GM18508 (cell line): ENCODE results near the gene CABLES2.

Experiments
- ATAC-seq: cut with Tn5 transposase; IDR thresholded peaks from one replicate; pipeline ENCODE4 v1.9.1; 2021; ENCODE audit warnings: moderate number of reproducible peaks; ENCODE audit not compliant: insufficient read depth, unreplicated experiment

CABLES2 gene

GRCh38 chr20:62392077-62392418, 15.0 kb downstream of the CABLES2 start:
- no peak for ATAC-seq

GRCh38 chr20:62391165-62392076, 15.7 kb downstream of the CABLES2 start:
- ATAC-seq: no peak

GRCh38 chr20:62390317-62391164, 16.5 kb downstream of the CABLES2 start:
- no peak for ATAC-seq

GRCh38 chr20:62389601-62390087, 17.4 kb downstream of the CABLES2 start:
- no peak for ATAC-seq

- ATAC-seq: no peak
Observed at GRCh38 chr20:62388839-62389600, 18.1 kb downstream of the CABLES2 start.

GRCh38 chr20:62387933-62388635, 19.0 kb downstream of the CABLES2 start:
- ATAC-seq: no peak

- ATAC-seq: no peak
Observed at GRCh38 chr20:62387219-62387913, 19.7 kb downstream of the CABLES2 start.

GRCh38 chr20:62386383-62387218, 20.5 kb downstream of the CABLES2 start, which contains the start of gene RPS21:
RPS21 (plus strand) TSS chr20:62387103; CDS start chr20:62387339, 236 bp downstream.
- no peak for ATAC-seq

- no peak for ATAC-seq
Observed at GRCh38 chr20:62382306-62383198, 24.5 kb downstream of the CABLES2 start.

- ATAC-seq: no peak
Observed at GRCh38 chr20:62381842-62382241, 25.2 kb downstream of the CABLES2 start.

- no peak for ATAC-seq
Observed at GRCh38 chr20:62381202-62381797, 25.8 kb downstream of the CABLES2 start.

- ATAC-seq: no peak
Observed at GRCh38 chr20:62378215-62378614, 28.9 kb downstream of the CABLES2 start.

- no peak for ATAC-seq
Observed at GRCh38 chr20:62377615-62378178, 29.4 kb downstream of the CABLES2 start.

- ATAC-seq: no peak
Observed at GRCh38 chr20:62377064-62377461, 30.0 kb downstream of the CABLES2 start.

GRCh38 chr20:62376112-62377063, 30.7 kb downstream of the CABLES2 start:
- no peak for ATAC-seq
